A375 (cell line): ENCODE measurements around the gene NACC2. TPM values are rescaled to one million over a fixed set of nuclear protein-coding genes. Genes with fewer than 3 reads are reported as not detected.

Experiments
- total RNA-seq: library from RNA; depleted of rRNA; stranded (reverse); fragments of >200 nt; shearing (Covaris generic); gene quantifications from 2 replicates; pipeline ENCODE4 v1.2.3, GENCODE V29; 2014; rRNA removed

NACC2 gene
- total RNA-seq = 18.9 and 21.5 TPM in 2 replicates

GRCh38 chr9:136095070-136096058 lies at the start of gene NACC2:
Gene NACC2, minus strand, starts transcription at chr9:136095289. Its CDS starts 44,768 bp downstream, at chr9:136050521.

DNA sequence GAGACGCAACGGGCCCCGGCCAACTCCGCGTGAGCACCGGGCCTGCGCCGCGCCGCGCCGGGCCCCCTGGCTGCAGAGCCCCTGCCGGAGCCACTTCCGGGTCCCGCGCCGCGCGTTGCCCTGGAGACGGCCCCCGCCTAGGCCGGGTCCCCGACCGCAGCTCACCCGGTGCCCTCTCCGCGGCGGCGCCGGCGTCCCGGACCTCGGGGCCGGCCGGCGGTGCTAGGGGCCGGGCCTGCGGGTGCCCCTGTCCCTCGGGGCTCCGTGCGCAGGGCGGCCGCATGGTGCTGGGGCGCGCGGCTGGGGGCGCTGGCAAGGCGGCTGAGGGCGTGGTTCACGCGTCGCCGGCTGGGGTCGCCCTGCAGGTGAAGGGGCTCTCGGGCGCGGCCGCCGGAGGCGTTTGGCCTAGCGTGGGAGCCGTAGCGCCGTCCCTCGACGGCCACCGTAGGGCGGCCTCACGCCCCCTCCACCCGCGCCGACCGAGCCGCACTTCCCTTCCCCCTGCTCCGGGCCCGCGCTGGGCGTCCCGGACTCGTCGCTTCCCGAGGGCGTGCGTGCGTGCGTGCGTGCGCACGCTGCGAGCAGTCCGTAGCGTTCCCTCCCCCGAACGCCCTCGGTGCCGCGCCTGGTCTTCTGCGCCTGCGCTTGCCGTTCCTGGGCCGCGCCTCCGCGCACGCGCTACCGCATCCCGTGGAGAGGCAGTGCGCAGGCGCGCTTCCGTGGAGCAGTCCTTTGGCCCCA lies 23.4 kb upstream of the NACC2 start, which contains the start of gene TMEM250:
Gene TMEM250, minus strand, starts transcription at position 556 of the 741 bp plus-strand sequence. CDS start 1,975 bp downstream, outside the sequence.

DNA sequence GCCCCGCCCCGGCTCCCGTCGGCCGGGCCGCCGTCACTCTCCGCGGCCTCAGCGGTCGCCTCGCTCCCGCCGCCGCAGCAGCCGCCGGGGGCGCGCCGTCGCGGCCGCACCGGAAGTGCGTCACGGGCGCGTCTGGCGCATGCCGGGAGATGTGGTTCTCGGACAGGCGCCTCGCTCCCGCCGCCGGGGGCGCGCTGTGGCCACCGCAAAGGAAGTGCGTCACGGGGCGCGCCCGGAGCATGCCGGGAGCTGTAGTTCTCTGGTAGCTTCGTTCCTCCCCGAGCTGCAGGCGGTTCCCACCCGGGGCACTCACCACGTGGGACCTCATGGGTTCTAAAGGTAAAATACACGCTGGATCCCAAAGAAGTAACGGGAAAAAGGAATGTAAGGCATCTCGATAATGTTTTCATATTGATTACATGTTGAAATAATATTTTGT lies 133.8 kb downstream of the NACC2 start, which contains the start of gene UBAC1:
Gene UBAC1, minus strand, starts transcription at position 97 of the 439 bp plus-strand sequence. CDS start 211 bp downstream, outside the sequence.

Other genes starting within 250 kb of the NACC2 start
- gene CAMSAP1, start 187.7 kb downstream of the NACC2 start, total RNA-seq = 18.9 and 25.8 TPM in 2 replicates
- 72.5 and 82.6 TPM in 2 replicates for gene UBAC1, start 133.9 kb downstream of the NACC2 start, total RNA-seq
- gene TMEM250, start 23.6 kb upstream of the NACC2 start, total RNA-seq = 55.8 and 59.1 TPM in 2 replicates
- gene LHX3, start 109.8 kb upstream of the NACC2 start, total RNA-seq = not detected in 2 replicates
- gene QSOX2, start 150.5 kb upstream of the NACC2 start, total RNA-seq = 26.9 and 30.1 TPM in 2 replicates
- gene CCDC187, start 208.8 kb upstream of the NACC2 start, total RNA-seq = under 0.01 TPM in 1 of 2 replicates, not detected in the other
- 65.9 and 73.6 TPM in 2 replicates for gene GPSM1, start 232.2 kb upstream of the NACC2 start, total RNA-seq